Activated CD4-positive, alpha-beta T cell treated with anti-CD3 and anti-CD28 coated beads, Interleukin-2, amount 10 ng/mL, durations not matched to agents 24 days and 14 days (primary cell): ENCODE results near the gene PWWP3B. TPM values are rescaled to one million over a fixed set of nuclear protein-coding genes. Genes with fewer than 3 reads are reported as not detected.
"Not testable (repeated sequence)": the region's sequence is repeated elsewhere in the genome, so short reads cannot be mapped to it uniquely, and the experiment has no call there.

Experiments
- DNase-seq: peaks from one replicate; pipeline ENCODE4 v3.0.0; 2022
- H3K27ac Mint-ChIP-seq: one replicate; pipeline ENCODE4 v1.8.0; 2022; ENCODE audit warnings: mild to moderate bottlenecking, mixed read lengths
- H3K27me3 Mint-ChIP-seq: one replicate; pipeline ENCODE4 v1.8.0; 2022; ENCODE audit warnings: mixed read lengths
- H3K36me3 Mint-ChIP-seq: one replicate; pipeline ENCODE4 v1.8.0; 2022; ENCODE audit warnings: low read depth, mild to moderate bottlenecking, mixed read lengths
- H3K4me1 Mint-ChIP-seq: one replicate; pipeline ENCODE4 v1.8.0; 2021; ENCODE audit warnings: mixed read lengths
- H3K4me3 Mint-ChIP-seq: one replicate; pipeline ENCODE4 v1.8.0; 2022; ENCODE audit warnings: mild to moderate bottlenecking, moderate library complexity, mixed read lengths
- H3K9me3 Mint-ChIP-seq: one replicate; pipeline ENCODE4 v1.8.0; 2021; ENCODE audit warnings: mixed read lengths
- intact Hi-C: fragments of 100-400 bp; cut with micrococcal nuclease; formaldehyde crosslinking; loops from one replicate; pipeline ENCODE4 v1.15.1; 2023
- total RNA-seq: library from RNA; stranded (reverse); gene quantifications from 2 replicates; pipeline ENCODE4 v1.2.3, GENCODE V29; 2022

The PWWP3B gene
- total RNA-seq = not detected in 2 replicates

DNA sequence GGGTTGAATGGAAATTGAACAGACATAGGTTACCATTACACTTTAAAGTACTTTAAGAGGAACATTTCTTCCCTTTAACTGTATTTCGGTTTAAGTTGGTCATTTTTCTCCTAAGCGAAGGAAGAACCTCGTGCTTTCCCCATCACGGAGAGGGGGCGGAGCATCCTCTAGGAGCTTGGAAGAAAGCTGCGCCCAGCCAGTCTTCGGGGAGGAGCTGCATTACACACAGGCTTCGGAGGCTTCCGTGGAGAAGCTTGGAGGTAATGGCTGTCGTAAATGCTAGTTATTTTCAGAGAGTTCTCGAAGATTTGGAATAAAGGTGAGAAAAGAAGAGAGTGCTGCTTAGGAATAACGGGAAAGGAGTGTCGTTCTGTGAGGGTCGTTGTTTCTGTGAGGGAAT, at the start of gene PWWP3B:
PWWP3B (plus strand) TSS at position 199 of the 400 bp plus-strand sequence. CDS start 37,128 bp downstream, outside the sequence.
- intact Hi-C loops = loop anchor here (10.0 kb wide), 1 partner anchor 297 kb away; no protein-coding TSS in a partner anchor
- Mint-ChIP-seq H3K9me3 (no peaks in the 10 kb centered on the region), H3K36me3 (no peaks in the 10 kb centered on the region), H3K27ac (no peak within 1 kb of the TSS), H3K4me3 (no peak within 1 kb of the TSS), H3K27me3 (no peaks in the 10 kb centered on the region), H3K4me1 (no peaks in the 10 kb centered on the region)
- DNase-seq = no peak

DNA sequence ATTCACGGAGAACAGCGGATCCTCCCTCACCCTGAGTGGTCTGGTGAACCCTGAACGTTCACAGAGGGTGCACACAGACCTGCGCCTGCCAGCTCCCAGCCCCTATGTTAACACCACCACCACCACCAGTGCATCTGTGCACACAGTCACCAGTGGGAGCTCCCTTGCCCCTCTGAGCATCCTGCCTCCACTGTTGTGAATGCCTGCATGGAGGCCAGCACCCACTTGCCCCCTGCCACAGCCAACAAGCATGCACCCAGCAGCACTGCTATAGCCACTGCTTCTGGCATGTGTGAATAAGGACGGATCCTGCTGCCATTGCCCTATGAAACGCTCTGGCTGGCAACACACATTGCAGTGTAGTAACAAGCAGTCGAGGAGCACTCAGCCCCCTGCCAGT, 29.1 kb upstream of the PWWP3B start:
- Mint-ChIP-seq H3K4me3 (no peak overlapping the region), H3K27ac (no peak overlapping the region), H3K9me3 (no peaks in the 10 kb centered on the region), H3K4me1 (no peaks in the 10 kb centered on the region), H3K27me3 (no peaks in the 10 kb centered on the region), H3K36me3 (no peaks in the 10 kb centered on the region)
- intact Hi-C loops = no loop called here
- no peak for DNase-seq

DNA sequence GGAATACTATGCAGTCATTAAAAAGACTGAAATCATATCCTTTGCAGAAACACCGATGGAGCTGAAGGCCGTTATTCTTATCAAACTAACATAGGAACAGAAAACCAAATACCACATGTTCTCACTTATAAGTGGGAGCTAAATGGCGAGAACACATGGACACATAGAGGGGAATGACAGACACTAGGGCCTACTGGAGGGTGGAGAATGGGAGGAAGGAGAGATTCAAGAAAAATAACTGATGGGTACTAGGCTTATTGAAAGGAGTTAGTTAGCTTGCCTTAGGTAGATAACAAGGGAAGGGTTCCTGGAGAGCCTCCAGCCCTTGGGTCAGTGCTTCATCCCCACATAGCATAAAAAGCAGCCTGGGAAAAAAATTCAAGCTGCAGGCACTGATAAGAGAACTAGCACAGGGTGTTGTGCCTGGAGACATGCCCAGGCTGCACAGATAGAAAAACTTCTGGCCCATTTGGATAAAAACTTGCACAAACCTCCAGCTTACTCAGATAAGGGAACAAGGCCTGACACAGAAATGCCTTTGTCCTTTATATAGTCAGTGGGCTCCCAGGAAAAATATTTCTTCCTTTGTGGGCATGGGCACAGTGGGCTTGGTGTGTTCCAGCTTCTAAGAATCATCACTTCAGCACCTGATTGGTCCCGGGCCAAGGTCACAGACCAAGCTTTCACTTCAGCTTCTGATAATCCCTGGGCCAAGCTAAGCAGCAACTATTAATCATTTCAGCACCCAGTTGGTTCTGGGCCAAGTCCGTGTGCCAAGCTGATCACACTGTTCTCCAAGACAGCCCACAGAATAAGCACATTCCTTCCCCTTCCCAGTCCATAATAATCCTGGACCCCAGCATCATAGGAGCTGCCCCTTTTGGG, 23.1 kb upstream of the PWWP3B start:
- no peaks in the 10 kb centered on the region for H3K4me1 Mint-ChIP-seq
- H3K36me3 Mint-ChIP-seq = no peaks in the 10 kb centered on the region
- H3K4me3 Mint-ChIP-seq = no peak overlapping the region
- no peak for DNase-seq
- no peak overlapping the region for H3K27ac Mint-ChIP-seq
- H3K9me3 Mint-ChIP-seq = no peaks in the 10 kb centered on the region
- no peaks in the 10 kb centered on the region for H3K27me3 Mint-ChIP-seq
- intact Hi-C loops = no loop called here

DNA sequence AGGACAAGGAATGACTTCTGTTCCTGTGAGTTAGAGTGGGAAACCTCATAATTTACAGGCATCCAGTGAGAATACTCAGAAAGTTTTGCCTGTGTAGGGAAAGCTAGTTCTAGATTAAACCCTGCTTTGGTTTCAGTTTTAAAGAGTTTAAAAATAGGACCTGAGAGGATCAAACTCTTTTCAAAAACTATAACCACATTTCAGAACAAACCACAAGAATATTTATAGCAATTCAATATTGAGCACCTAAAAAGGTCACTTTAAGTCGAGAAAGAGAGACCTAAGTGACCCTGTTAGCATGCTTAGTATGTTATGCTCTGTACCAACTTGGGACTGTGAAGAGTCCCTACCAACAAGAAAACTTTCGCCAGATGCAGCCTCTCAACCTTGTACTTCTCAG, 17.4 kb upstream of the PWWP3B start:
- Mint-ChIP-seq H3K27ac (no peak overlapping the region), H3K4me1 (no peaks in the 10 kb centered on the region), H3K4me3 (no peak overlapping the region), H3K36me3 (no peaks in the 10 kb centered on the region), H3K9me3 (no peaks in the 10 kb centered on the region), H3K27me3 (no peaks in the 10 kb centered on the region)
- DNase-seq = no peak
- intact Hi-C loops = no loop called here

DNA sequence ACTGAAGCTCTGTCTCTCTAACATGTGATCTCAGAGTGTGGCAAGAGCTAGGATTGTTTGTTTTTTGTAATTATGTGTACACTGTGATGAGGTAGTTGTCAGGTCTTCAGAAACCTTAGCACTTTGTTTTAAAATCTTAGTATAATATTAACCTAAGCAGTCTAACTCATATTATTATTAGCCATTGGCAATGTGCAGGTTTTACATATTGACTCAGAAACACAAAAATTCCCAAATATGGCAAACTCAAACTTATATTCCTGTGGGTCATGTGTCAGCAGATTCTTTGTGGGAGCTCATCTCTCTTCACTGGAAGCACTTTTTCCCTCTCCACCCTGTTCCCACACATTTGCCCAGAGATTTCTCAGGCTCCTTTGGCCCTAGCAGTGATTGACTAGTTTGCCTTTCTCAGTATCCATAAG, 8.2 kb upstream of the PWWP3B start:
- H3K4me3 Mint-ChIP-seq = no peak overlapping the region
- no peaks in the 10 kb centered on the region for H3K27me3 Mint-ChIP-seq
- H3K36me3 Mint-ChIP-seq = no peaks in the 10 kb centered on the region
- H3K4me1 Mint-ChIP-seq = no peaks in the 10 kb centered on the region
- no peak for DNase-seq
- intact Hi-C loops = loop anchor here (10.0 kb wide), 1 partner anchor 305 kb away; no protein-coding TSS in a partner anchor
- no peaks in the 10 kb centered on the region for H3K9me3 Mint-ChIP-seq
- H3K27ac Mint-ChIP-seq = no peak overlapping the region

DNA sequence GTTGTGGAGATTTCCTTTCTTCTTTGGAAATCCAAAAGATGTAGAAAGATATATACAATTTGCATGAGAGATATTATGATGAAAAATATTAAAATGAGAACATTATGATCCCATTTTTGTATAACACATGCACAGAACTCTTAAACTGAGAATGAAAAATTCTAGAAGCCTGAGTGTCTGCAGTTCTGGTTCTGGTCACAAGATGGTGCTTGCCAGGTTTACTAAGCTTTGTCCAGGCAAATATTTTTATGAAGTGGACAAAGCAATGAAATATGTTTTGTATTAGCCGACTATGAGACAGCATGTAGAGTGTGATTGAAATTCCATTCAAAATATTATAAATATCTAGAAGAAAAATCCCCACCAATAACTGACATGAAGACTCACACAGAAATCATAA, 2.2 kb downstream of the PWWP3B start:
- Mint-ChIP-seq H3K36me3 (no peaks in the 10 kb centered on the region), H3K27ac (no peak overlapping the region), H3K4me1 (no peaks in the 10 kb centered on the region), H3K27me3 (no peaks in the 10 kb centered on the region), H3K9me3 (no peaks in the 10 kb centered on the region), H3K4me3 (no peak overlapping the region)
- intact Hi-C loops = no loop called here
- no peak for DNase-seq

DNA sequence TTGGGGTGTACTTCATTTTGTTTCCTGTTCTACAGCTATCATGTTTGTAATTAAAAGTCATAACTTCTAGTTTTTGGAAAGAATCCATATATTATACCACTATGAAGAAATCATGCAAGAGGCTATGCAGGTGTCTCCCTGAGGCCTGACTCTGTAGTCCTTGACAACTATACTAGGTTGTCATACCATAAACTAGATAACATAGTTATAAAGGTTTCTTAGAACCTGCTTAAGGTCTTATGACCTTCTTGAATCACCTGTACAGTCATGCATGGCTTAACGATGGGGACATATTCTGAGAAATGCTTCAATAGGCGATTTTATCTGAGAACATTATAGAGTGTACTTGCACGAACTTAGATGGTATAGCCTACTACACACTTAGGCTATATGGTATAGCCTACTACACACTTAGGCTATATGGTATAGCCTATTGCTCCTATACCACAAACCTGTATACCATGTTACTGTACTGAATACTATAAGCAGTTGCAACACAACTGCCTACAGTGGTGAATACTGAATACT, 3.3 kb downstream of the PWWP3B start:
- no peaks in the 10 kb centered on the region for H3K9me3 Mint-ChIP-seq
- no peak for DNase-seq
- no peaks in the 10 kb centered on the region for H3K4me1 Mint-ChIP-seq
- no peak overlapping the region for H3K27ac Mint-ChIP-seq
- no peaks in the 10 kb centered on the region for H3K27me3 Mint-ChIP-seq
- H3K36me3 Mint-ChIP-seq = no peaks in the 10 kb centered on the region
- intact Hi-C loops = no loop called here
- H3K4me3 Mint-ChIP-seq = no peak overlapping the region

DNA sequence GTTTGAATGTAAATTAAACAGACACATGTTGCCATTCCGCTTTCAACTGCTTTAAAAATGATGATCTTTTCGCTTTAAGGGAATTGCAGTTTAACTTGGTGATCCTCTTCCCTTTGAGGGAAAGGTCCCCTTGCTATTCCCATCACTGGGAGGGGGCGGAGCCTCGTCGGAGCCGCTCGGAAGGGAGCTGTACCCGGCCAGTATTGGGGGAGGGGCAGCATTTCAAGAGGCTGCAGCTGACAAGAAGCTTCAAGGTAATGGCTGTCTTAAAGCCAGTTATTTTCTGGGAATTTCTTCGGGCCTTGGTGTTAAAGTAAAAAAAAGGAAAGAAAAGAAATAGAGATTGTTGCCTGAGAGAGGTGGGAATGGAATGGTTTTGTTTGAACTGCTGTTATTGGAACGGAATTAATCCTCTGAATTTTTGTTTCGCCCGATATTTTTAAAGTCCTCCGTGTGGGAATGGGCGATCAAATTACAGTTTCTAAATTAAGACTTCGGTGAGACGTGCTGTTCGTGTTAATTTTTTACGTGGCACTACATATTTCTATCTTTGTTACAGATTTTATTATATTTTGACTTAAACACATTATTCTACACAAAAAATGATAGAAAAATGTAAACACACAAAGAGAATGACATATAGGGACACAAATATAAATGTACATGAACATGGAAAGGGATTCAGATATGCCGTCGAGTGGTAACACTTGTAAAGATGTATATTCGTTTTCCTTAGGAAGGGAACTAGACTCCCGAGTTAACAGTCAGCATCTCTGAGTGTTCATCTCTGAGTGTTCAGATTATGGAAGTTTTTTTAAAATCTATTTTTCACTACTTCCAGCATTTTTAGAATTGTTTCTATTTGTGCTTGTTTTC, 9.2 kb downstream of the PWWP3B start:
- H3K4me1 Mint-ChIP-seq = no peaks in the 10 kb centered on the region

DNA sequence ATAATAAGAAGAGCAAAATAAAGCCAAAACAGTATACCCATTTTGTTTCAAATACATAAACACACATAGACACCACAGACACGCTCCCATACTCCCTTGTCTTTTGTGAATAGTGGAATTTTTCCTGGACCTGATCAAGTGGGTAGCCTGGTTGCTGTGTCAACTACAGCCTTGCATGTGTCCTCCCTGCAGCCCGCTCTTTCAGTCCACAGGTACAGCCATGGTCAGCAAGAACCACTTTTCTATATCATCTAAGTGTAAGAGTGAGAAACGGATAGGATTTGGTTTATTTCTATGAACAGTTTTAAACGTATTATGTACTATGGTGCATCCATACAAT, 9.8 kb downstream of the PWWP3B start:
- H3K9me3 Mint-ChIP-seq = no peaks in the 10 kb centered on the region
- no peak overlapping the region for H3K4me3 Mint-ChIP-seq
- H3K27ac Mint-ChIP-seq = no peak overlapping the region
- no peak for DNase-seq
- intact Hi-C loops = no loop called here
- H3K36me3 Mint-ChIP-seq = no peaks in the 10 kb centered on the region
- H3K27me3 Mint-ChIP-seq = no peaks in the 10 kb centered on the region
- no peaks in the 10 kb centered on the region for H3K4me1 Mint-ChIP-seq

More for the DNA sequence above, 9.2 kb downstream of the PWWP3B start:
- Mint-ChIP-seq H3K9me3 (no peaks in the 10 kb centered on the region), H3K36me3 (no peaks in the 10 kb centered on the region), H3K27me3 (no peaks in the 10 kb centered on the region), H3K4me3 (no peak overlapping the region), H3K27ac (no peak overlapping the region)
- DNase-seq = no peak
- intact Hi-C loops = no loop called here

DNA sequence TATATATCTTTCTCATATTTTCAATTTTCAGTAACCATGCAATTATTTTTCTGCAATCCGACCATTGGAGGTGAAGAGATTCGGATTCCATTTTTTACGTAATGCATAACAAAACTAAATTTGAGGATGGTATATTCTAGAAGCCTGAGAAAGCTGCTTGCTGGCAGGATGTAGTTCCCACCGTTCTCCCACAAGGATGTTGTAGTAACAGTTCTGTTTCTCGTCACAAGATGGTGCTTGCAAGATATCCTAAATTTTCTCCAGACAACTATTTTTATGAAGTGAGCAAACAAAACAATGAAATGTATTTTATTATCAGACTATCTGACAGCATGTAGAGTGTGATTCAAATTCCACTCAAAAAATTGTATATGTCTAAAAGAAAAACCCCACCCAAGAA, 10.7 kb downstream of the PWWP3B start:
- Mint-ChIP-seq H3K4me1 (no peaks in the 10 kb centered on the region), H3K36me3 (no peaks in the 10 kb centered on the region), H3K4me3 (no peak overlapping the region), H3K27me3 (no peaks in the 10 kb centered on the region), H3K9me3 (no peaks in the 10 kb centered on the region), H3K27ac (no peak overlapping the region)
- no peak for DNase-seq
- intact Hi-C loops = no loop called here

DNA sequence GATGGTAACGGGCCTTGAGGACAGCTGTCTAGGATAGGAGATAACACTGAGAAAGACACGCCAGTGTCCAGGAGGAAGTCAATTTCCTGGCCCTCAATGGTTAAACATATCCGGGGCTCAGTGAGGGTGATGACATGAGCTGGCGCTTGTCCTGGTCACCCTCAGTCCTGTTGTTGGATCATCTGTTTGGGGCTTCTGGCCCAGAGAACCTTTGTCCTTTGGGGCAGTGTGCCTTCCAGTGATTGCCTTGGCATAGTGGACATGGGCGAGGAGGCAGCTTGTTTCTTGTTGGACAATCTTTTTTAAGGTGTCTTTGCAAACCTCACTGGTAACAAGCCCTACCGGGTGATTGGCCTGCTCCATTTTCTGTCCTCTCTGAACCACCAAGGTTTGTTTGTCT, 15.6 kb downstream of the PWWP3B start:
- DNase-seq, H3K27ac Mint-ChIP-seq, H3K9me3 Mint-ChIP-seq, H3K4me1 Mint-ChIP-seq, H3K27me3 Mint-ChIP-seq, intact Hi-C loops, H3K4me3 Mint-ChIP-seq, H3K36me3 Mint-ChIP-seq: not testable (repeated sequence)

DNA sequence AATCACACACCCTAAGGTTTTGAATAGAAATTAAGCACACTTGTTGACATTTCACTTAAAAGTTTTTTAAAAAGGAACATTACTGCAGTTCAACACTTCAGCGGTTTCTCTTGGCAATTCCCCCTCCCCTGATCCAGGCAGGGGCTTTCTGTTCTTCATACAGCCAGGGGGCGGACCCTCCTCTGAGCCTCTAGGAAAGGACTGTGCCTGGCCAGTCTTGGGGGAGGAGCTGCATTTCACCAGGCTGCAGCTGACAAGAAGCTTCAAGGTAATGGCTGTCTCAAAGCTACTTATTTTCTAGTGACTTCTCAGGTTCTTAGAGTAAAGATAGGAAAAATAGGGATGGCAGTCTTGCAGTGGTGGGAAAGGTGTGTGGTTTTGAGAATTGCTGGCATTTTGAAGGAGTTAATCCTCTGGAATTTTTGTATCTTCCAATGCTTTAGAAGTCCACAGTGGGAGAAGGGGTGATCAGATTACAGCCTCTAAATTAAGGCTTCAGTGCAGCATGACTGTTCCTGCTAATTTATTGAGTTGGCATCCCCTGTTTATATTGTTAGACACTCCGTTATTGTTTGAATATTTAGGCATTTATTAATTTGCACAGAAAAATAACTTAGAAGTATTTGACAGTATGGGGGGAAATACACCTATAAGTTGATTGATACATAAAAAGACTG, 33.5 kb downstream of the PWWP3B start:
- H3K27ac Mint-ChIP-seq = no peak overlapping the region
- no peaks in the 10 kb centered on the region for H3K4me1 Mint-ChIP-seq
- no peaks in the 10 kb centered on the region for H3K36me3 Mint-ChIP-seq
- intact Hi-C loops = no loop called here
- no peaks in the 10 kb centered on the region for H3K9me3 Mint-ChIP-seq
- no peak for DNase-seq
- H3K27me3 Mint-ChIP-seq = no peaks in the 10 kb centered on the region
- no peak overlapping the region for H3K4me3 Mint-ChIP-seq

DNA sequence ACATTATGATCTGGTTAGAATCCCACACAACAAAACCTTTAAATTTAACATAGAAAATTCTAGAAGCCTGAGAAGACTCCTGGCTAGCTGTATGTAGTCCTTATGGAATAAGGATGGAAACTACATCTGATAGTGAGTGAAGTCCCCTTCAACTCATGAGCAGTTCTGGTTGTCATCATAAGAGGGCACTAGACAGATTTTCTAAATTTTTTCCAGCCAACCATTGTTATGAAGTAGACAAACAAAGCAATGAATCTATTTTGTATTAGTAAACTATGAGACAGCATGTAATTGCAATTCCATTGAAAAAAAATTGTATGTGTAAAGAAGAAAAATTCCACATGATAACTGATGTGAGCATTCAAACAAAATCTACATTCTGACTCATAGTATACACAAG, 35.2 kb downstream of the PWWP3B start:
- Mint-ChIP-seq H3K27me3 (no peaks in the 10 kb centered on the region), H3K36me3 (no peaks in the 10 kb centered on the region), H3K9me3 (no peaks in the 10 kb centered on the region), H3K4me1 (no peaks in the 10 kb centered on the region), H3K4me3 (no peak overlapping the region), H3K27ac (no peak overlapping the region)
- intact Hi-C loops = no loop called here
- no peak for DNase-seq

DNA sequence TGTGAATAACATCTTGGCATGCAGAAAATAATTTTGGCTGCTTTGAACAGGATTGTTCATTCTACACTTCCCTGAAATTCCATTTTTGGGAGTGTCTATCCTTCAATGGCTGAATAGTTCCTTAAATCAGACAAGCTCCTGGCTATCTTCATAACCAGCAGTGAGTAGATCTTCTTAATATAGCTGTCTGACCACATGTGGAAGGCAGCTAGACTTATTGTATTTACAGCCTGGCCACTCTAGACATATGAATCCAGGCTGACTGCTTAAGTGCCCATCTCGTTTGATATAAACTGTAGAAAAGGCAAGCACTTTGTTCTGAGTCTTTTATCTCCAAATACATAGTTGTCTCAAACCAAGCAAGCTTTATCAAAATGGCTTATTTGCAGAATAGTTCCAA, 40.0 kb downstream of the PWWP3B start:
- H3K4me3 Mint-ChIP-seq = no peak overlapping the region
- no peaks in the 10 kb centered on the region for H3K36me3 Mint-ChIP-seq
- no peaks in the 10 kb centered on the region for H3K4me1 Mint-ChIP-seq
- no peak overlapping the region for H3K27ac Mint-ChIP-seq
- intact Hi-C loops = no loop called here
- no peaks in the 10 kb centered on the region for H3K9me3 Mint-ChIP-seq
- no peaks in the 10 kb centered on the region for H3K27me3 Mint-ChIP-seq
- no peak for DNase-seq
